OCI-LY3 (cell line): Measurements from ENCODE around the gene COQ8B.

Source experiments
- EZH2phosphoT487 ChIP-seq: fragments of 200-600 bp; shearing (Covaris generic); IDR thresholded peaks from 2 replicates; pipeline ENCODE4 v1.6.1; 2018; ENCODE audit warnings: antibody characterized with exemption, mixed run types, low read depth
- TF ChIP-seq, protein P1 (sequence below): fragments of 200-600, 300-600 bp; sonication (generic); IDR thresholded peaks from 2 replicates; pipeline ENCODE4 v1.5.1; 2014; ENCODE audit warnings: antibody characterized with exemption, low read length, low read depth

- TF ChIP-seq, protein P1, sequence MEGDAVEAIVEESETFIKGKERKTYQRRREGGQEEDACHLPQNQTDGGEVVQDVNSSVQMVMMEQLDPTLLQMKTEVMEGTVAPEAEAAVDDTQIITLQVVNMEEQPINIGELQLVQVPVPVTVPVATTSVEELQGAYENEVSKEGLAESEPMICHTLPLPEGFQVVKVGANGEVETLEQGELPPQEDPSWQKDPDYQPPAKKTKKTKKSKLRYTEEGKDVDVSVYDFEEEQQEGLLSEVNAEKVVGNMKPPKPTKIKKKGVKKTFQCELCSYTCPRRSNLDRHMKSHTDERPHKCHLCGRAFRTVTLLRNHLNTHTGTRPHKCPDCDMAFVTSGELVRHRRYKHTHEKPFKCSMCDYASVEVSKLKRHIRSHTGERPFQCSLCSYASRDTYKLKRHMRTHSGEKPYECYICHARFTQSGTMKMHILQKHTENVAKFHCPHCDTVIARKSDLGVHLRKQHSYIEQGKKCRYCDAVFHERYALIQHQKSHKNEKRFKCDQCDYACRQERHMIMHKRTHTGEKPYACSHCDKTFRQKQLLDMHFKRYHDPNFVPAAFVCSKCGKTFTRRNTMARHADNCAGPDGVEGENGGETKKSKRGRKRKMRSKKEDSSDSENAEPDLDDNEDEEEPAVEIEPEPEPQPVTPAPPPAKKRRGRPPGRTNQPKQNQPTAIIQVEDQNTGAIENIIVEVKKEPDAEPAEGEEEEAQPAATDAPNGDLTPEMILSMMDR: no peak
- no peak for TF ChIP-seq EZH2phosphoT487
These were observed 65.9 kb downstream of the COQ8B start for GRCh38 chr19:40650749-40651305.
